Measurements from ENCODE around the gene SUN5. TPM values are rescaled to one million over a fixed set of nuclear protein-coding genes. Genes with fewer than 3 reads are reported as not detected.
"Not testable (repeated sequence)": the region's sequence is repeated elsewhere in the genome, so short reads cannot be mapped to it uniquely, and the experiment has no call there.

Gene SUN5
- total RNA-seq, 3 donors from 2014 or later, result not detected

DNA sequence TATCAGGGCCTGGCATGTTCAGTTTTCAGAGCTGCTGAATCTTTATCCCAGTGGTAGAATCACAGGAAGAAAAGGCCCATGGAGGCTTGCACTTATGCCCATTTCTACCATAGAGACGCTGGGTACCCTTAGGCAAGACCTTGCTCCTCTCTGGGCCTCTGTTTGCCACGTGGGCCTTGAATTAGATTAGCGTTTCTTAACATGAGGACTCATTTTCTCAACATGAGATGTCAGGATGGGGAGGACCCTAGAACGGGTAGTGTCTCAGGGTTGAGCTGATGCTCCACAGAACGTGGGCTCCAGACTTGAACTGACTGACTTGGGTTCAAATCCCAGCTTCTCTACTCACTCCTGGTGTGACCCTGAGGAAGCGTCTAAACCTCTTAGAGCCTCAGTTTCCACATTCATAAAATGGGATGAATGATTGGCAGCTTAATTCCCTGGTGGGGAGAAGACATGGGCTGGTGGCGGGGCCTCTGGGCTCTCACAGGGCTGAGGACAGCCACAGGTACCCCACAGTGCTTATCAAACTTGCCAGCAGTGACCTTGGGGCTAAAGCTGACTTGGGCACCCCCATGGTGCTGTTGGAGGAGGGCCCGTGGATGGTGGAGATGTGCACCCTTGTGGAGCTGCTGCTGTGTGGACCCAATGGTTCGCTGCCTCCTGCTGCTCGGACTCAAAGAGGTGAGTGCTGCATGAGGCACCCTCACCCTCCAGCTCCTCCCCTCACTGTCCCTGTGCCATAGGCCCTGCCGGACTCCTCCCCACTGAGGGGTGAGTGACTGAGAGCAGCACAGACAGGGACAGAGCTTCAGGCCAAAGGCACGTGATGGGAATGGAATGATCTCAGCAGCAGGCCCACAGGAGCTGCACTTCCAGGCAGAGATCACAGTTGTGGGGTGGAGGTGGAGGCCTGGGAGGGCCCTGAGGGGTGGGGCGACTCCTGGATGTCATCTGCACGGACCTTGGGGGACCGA, 28.2 kb downstream of the SUN5 start:
- TF ChIP-seq, protein P1, sequence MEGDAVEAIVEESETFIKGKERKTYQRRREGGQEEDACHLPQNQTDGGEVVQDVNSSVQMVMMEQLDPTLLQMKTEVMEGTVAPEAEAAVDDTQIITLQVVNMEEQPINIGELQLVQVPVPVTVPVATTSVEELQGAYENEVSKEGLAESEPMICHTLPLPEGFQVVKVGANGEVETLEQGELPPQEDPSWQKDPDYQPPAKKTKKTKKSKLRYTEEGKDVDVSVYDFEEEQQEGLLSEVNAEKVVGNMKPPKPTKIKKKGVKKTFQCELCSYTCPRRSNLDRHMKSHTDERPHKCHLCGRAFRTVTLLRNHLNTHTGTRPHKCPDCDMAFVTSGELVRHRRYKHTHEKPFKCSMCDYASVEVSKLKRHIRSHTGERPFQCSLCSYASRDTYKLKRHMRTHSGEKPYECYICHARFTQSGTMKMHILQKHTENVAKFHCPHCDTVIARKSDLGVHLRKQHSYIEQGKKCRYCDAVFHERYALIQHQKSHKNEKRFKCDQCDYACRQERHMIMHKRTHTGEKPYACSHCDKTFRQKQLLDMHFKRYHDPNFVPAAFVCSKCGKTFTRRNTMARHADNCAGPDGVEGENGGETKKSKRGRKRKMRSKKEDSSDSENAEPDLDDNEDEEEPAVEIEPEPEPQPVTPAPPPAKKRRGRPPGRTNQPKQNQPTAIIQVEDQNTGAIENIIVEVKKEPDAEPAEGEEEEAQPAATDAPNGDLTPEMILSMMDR (IDR thresholded peaks at IDR 0.05), result no peak
- Histone ChIP-seq H3K4me3 (no peak overlapping the region), H3K4me1 (ENCODE audit: low read depth) (peaks cover 2% of the 10 kb centered on the region), H3K36me3 (ENCODE audit: low read depth) (no peaks in the 10 kb centered on the region), H3K9me3 (no peaks in the 10 kb centered on the region)
- ATAC-seq (no peak), DNase-seq (no peak)
- intact Hi-C loops (cut with DNase I, micrococcal nuclease), result no loop called here

DNA sequence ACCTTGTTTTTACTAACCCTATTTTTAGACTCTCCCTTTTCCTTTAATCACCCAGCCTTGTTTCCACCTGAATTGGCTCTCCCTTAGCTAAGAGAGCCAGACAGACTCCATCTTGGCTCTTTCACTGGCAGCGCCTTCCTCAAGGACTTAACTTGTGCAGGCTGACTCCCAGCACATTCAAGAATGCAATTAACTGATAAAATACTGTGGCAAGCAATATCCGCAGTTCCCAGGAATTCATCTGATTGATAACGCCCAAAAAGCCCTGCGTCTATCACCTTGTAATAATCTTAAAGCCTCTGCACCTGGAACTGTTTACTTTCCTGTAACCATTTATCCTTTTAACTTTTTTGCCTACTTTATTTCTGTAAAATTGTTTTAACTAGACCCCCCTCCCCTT, 29.1 kb downstream of the SUN5 start:
- DNase-seq; ATAC-seq; H3K9me3 ChIP-seq; intact Hi-C loops (cut with DNase I, micrococcal nuclease); H3K4me3 ChIP-seq; H3K36me3 ChIP-seq (ENCODE audit: low read depth); H3K4me1 ChIP-seq (ENCODE audit: low read depth): not testable (repeated sequence)

DNA sequence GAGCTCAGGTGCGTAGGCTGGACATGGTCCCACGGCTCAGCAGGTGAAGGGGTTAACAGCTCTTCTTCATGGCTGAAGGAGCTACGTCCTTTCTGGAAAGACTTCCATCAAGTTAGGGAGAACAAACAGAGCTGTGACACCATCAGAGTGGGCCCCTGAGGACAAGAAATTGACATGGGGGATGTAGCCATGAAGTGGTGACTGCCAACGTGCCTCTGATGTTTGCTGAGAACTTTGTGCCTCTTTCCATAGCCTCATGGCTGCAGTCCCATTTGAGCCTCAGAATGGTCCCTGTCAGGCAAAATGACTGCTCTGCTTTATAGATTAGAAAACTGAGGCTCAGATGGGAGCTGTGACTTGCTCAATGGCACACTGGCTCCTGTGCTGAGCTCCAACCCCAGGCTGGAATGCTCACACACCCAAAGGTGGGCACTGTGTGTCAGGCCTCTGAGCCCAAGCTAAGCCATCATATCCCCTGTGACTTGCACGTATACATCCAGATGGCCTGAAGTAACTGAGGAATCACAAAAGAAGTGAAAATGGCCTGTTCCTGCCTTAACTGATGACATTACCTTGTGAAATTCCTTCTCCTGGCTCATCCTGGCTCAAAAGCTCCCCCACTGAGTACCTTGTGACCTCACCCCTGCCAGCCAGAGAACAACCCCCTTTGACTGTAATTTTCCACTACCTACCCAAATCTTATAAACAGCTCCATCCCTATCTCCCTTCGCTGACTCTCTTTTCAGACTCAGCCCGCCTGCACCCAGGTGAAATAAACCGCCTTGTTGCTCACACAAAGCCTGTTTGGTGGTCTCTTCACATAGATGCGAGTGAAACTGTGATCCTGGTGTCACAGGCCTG, 29.8 kb downstream of the SUN5 start:
- H3K9me3 ChIP-seq; H3K4me1 ChIP-seq (ENCODE audit: low read depth); DNase-seq; H3K4me3 ChIP-seq; H3K36me3 ChIP-seq (ENCODE audit: low read depth); intact Hi-C loops (cut with DNase I, micrococcal nuclease); ATAC-seq: not testable (repeated sequence)

DNA sequence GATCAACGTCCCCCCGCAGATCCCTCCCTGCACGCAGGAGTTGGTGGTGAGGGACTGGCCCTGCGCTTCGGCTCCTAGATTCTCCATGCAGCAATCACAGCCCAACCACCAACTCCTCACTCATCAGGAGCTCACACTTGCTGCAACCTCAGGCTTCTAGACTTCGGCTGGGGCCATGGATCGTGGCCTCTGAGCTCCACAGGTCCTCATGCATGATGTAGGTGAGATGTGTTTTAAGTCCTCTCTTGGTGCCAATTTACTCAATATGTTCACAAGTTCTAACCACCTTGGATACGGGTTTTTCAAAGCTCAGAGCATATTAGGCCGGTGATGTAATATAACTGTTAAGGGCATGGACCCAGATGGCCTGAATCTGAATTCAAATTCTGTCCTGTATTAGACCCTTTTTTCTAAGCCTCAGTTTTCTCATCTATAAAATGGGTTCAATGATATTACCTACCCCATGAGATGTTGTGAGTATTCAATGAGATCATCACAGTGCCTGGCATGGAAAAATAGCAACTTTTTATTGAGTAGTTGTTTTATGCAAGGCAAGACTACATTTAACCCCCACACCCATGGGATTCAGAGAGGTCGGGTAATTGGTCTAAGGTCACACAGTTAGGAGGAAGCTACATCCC, 31.0 kb downstream of the SUN5 start:
- H3K4me3 ChIP-seq, result no peak overlapping the region
- TF ChIP-seq, protein P1 (IDR thresholded peaks at IDR 0.05), result no peak
- no peak for ATAC-seq
- no peaks in the 10 kb centered on the region for H3K9me3 ChIP-seq
- intact Hi-C loops (cut with DNase I, micrococcal nuclease), result no loop called here
- DNase-seq, result no peak
- H3K36me3 ChIP-seq (ENCODE audit: low read depth), result no peaks in the 10 kb centered on the region
- peaks cover 2% of the 10 kb centered on the region for H3K4me1 ChIP-seq (ENCODE audit: low read depth)

DNA sequence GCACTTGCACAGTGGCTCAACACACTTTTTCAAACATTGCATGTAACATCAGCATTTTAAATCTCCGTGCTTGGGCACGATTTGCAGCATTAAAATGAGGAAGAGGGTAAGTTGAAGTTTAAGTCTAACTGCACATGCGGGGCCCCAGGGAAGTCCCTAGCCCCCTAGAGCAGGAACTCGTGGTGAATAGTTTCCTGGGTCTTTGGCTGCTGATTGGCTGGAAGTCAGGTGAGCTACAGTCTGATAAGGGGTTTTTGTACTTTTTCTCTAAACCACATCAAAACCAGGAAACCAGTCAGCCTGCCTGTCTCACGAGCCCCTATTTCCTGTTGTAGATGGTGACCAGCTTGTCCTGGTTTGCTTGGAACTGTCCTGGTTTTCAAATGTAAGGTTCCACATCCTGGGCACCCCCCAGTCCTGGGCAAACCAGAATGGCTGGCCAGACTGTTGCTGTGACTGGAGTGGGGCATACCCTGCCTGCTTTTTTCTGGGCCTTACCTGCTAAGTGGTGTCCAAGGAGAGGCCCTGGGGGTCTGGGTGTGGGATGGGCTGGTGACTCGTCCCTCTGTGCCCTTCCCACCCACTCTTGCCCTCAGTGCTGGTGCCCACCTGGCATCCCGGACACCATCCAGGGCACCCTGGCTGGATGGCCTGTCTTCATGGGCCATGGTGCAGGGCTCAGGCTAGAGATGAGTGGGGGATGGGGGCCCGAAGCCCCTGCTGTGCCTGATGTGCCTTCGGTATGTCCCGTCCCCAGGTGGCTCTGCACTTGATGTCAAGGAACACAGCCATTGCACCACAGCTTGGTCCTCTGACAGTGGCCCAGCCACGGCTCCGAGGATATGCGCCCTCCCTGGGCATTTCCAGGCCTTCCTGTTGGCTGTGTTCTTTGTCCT, 31.8 kb downstream of the SUN5 start:
- peaks cover 2% of the 10 kb centered on the region for H3K4me1 ChIP-seq (ENCODE audit: low read depth)
- intact Hi-C loops (cut with DNase I, micrococcal nuclease), result no loop called here
- no peaks in the 10 kb centered on the region for H3K36me3 ChIP-seq (ENCODE audit: low read depth)
- H3K4me3 ChIP-seq, result no peak overlapping the region
- DNase-seq (peak in 2 of 3 donors; percentile 54 to 62), ATAC-seq (peak; percentile 82)
- TF ChIP-seq, protein P1 (IDR thresholded peaks at IDR 0.05), result no peak
- H3K9me3 ChIP-seq, result no peaks in the 10 kb centered on the region

Data from mucosa of descending colon (tissue), 3 donors.